Mesothelial cell of epicardium (in vitro differentiated cells): ENCODE results near the gene PSAPL1. TPM values are rescaled to one million over a fixed set of nuclear protein-coding genes. Genes with fewer than 3 reads are reported as not detected.

ENCODE experiments used
- DNase-seq, 2 experiments: peaks; one replicate each; pipeline ENCODE4 v3.0.0; 2021; ENCODE audit warnings: low spot score in 2 of 2; ENCODE audit not compliant: unreplicated experiment in 2 of 2
- H3K27ac Mint-ChIP-seq: 2 replicates; pipeline ENCODE4 v1.8.0; 2021; ENCODE audit warnings: mixed read lengths
- H3K27me3 Mint-ChIP-seq: 2 replicates; pipeline ENCODE4 v1.8.0; 2021; ENCODE audit warnings: low read depth, mixed read lengths
- H3K36me3 Mint-ChIP-seq: 2 replicates; pipeline ENCODE4 v1.8.0; 2021; ENCODE audit warnings: mixed read lengths
- H3K4me1 Mint-ChIP-seq: 2 replicates; pipeline ENCODE4 v1.8.0; 2021; ENCODE audit warnings: mixed read lengths
- H3K4me3 Mint-ChIP-seq: 2 replicates; pipeline ENCODE4 v1.8.0; 2021; ENCODE audit warnings: mild to moderate bottlenecking, moderate library complexity, mixed read lengths
- H3K9me3 Mint-ChIP-seq: 2 replicates; pipeline ENCODE4 v1.8.0; 2021; ENCODE audit warnings: mixed read lengths
- total RNA-seq: library from RNA; stranded (reverse); gene quantifications from 3 replicates; pipeline ENCODE4 v1.2.1, GENCODE V29; 2021
- TF ChIP-seq, protein P1 (sequence below): fragments of 200-600 bp; sonication (generic); IDR thresholded peaks from one replicate; pipeline ENCODE4 v1.5.0; 2021; ENCODE audit warnings: antibody characterized with exemption; ENCODE audit not compliant: unreplicated experiment

The PSAPL1 gene
- total RNA-seq, 1 donor from 2014 or later, result not detected

DNA sequence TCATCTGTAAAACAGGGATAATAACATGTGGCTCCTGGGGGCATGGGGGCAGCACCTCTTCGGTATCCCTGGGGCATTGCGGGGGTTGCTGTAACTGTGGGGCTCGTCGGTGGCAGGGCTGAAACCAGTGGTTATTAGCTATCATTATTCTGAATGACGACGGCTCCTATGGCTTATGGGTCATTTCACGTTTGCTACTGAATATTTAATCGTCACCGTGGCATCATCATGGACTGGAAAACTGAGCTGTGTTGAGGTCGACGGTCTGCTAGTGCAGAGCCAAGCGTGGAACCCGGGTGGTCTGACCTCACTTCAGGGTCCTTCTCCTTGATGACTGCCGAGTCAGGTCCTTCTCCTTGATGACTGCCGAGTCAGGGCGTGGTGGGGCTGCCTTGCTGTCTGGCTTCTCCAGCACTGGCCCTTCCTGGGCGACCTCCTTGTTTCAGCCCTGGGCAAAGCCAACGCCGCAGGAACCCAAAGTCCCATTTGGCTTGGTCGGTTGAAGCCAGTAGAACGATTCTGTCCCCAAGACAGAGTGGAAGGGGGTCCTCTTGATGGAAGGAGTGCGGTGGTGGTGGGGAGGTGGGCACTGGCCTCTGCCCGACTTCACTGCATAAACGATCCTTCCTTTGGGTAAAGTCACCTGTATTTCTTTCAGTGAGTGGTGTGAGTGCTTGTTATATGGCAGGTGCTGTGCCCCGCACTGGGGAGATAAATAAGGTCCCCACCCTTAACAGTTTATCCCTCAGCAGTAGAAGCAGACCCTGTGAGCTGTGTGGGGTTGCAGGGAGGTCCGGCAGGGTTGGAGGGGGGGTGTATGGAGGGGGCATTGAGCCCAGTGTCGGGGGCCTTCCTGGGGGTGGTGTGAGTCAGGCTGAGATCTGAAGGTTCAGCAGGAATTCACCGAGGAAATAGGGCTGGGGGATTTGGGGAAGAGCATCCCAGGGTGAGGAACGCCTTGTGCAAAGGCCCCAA is 40.8 kb downstream of the PSAPL1 start:
- peak in 1 of 2 experiments; percentile 27 for DNase-seq
- peaks cover 21% of the 10 kb centered on the region for H3K4me1 Mint-ChIP-seq
- no peak overlapping the region for H3K27ac Mint-ChIP-seq
- no peak overlapping the region for H3K4me3 Mint-ChIP-seq
- H3K9me3 Mint-ChIP-seq, result no peaks in the 10 kb centered on the region
- H3K36me3 Mint-ChIP-seq, result no peaks in the 10 kb centered on the region
- peaks cover 28% of the 10 kb centered on the region for H3K27me3 Mint-ChIP-seq
- TF ChIP-seq, protein P1, sequence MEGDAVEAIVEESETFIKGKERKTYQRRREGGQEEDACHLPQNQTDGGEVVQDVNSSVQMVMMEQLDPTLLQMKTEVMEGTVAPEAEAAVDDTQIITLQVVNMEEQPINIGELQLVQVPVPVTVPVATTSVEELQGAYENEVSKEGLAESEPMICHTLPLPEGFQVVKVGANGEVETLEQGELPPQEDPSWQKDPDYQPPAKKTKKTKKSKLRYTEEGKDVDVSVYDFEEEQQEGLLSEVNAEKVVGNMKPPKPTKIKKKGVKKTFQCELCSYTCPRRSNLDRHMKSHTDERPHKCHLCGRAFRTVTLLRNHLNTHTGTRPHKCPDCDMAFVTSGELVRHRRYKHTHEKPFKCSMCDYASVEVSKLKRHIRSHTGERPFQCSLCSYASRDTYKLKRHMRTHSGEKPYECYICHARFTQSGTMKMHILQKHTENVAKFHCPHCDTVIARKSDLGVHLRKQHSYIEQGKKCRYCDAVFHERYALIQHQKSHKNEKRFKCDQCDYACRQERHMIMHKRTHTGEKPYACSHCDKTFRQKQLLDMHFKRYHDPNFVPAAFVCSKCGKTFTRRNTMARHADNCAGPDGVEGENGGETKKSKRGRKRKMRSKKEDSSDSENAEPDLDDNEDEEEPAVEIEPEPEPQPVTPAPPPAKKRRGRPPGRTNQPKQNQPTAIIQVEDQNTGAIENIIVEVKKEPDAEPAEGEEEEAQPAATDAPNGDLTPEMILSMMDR, result no peak

DNA sequence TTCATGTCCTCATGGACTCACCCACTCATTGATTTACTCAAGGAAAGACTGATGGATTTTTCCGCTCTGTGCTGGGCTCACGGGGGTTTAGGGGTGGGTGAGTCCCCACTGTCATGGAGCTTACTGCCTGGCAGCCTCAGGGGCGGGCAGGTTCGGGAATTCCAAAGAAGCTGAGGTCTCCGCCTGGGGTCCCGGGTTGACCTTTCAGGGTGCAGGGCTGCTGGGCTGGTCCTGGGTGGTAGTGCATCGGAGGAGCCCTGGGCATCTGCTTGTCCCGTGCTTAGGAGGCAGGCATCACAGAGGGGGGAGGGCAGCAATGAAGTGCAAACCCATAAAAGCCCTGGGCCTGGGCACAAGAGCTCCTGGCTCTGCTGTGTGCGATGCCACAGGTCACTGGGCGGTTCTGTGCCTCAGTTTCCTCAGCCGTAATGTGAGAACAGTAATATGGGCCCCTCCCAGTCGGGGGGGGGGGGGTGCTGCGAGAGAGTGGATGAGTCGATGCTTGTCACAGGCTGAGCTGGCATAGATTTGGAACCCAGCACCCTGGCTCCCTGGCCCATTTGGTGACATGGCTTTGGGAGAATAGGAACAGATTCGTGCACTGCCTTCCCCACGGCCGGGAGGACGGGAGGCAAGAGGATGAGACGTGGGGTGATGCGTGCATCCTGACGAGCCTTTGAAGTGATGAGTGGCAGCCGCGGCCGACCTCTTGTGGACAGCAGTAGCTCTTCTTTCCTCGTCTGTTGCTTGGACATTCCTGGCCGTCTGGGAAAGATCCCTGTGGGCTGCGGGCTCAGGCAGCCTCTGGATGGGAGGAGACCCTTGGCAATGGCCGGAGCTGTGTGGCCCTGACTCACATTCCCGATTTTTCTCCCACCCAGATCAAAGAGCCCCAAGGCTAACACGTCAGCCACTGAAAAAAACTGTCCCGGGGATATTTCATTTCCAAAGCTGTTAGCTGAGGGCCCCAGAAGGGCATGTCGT is 42.0 kb downstream of the PSAPL1 start:
- H3K4me1 Mint-ChIP-seq, result peaks cover 14% of the 10 kb centered on the region
- H3K36me3 Mint-ChIP-seq, result no peaks in the 10 kb centered on the region
- H3K27ac Mint-ChIP-seq, result no peak overlapping the region
- H3K9me3 Mint-ChIP-seq, result no peaks in the 10 kb centered on the region
- TF ChIP-seq, protein P1, result no peak
- H3K4me3 Mint-ChIP-seq, result no peak overlapping the region
- peak in 1 of 2 experiments; percentile 37 for DNase-seq
- peaks cover 19% of the 10 kb centered on the region for H3K27me3 Mint-ChIP-seq

DNA sequence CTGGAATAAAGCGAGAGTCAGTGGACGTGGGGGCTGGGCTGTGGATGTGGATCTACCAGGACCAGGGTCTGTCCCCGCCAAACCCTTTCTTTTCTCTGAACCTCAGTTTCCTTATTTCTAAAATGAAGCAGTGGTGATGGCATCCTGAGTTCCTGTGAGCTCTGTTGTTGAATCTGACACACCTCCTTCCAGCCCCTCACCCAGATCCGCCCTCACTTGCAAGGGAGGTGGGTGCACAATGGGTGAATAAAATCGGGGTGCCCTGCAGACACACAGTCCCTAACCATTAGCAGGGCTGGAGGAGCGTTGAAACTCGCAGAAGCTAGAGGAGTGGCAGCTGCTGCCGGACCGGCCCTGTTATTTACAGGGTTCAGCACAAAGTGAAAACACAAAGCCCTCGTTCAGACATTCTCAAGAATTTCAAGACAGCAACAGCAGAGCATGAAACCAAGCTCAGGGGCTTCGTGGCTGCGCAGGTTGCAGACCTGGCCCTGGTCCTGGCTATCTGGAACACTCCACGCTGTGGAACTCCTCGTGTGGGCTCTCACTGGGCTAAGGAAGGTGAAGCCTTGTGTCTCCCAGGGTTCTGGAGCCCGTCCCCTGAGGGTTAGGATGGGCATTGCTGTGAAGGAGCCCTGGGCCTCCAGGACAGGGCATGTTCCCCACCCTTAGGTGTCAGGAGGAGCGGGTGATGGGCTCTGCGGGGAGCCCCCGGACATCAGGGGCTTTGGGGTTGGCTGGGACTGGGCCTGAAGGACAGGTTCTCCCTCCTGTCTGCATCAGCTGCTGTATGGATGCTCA is 42.9 kb downstream of the PSAPL1 start:
- DNase-seq, result peak in 1 of 2 experiments; percentile 35
- TF ChIP-seq, protein P1, result no peak
- Mint-ChIP-seq H3K27ac (no peak overlapping the region), H3K9me3 (no peaks in the 10 kb centered on the region), H3K4me1 (peaks cover 10% of the 10 kb centered on the region), H3K27me3 (peaks cover 13% of the 10 kb centered on the region), H3K4me3 (no peak overlapping the region), H3K36me3 (no peaks in the 10 kb centered on the region)

DNA sequence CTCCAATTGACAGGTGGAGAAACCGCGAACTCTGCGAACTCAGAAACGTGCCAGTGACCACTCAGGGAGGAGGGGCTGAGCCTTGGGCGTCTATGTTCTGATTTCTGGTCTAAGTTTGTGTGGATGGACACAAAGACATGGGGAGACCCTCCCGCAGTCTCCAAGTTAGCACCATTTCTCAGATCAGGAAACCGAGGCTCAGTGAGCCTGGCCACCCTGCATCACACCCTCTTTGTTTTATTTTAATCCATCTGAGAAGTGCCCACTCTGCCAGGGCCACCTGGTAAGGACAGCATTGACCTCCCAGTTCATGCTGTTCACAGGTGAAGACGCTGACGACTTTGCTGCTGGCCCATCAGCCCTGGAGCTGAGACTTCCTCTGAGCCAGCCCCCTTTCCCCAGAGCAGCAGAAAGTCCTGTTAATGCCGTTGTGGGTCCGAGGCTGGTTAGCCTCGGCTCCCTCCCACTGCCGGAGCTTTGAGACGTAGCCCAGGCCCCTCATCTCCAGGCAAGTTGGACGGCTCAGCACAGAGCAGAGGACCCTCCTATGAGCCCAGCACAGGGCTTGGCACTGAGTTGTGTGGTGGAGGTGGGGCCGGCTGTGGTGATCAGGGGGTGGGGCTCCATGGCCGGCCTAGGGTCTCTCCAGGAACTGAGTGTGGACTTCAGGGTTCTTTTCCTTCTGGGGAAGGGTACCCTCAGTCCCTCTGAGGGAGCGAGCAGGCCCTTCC is 43.7 kb downstream of the PSAPL1 start:
- H3K27me3 Mint-ChIP-seq, result peaks cover 9% of the 10 kb centered on the region
- no peaks in the 10 kb centered on the region for H3K9me3 Mint-ChIP-seq
- H3K4me1 Mint-ChIP-seq, result peaks cover 10% of the 10 kb centered on the region
- TF ChIP-seq, protein P1, result no peak
- no peak for DNase-seq
- no peak overlapping the region for H3K27ac Mint-ChIP-seq
- no peak overlapping the region for H3K4me3 Mint-ChIP-seq
- no peaks in the 10 kb centered on the region for H3K36me3 Mint-ChIP-seq
